Common myeloid progenitor, CD34-positive (primary cell): Measurements from ENCODE around the gene MROH2A.
"Not testable (repeated sequence)": the region's sequence is repeated elsewhere in the genome, so short reads cannot be mapped to it uniquely, and the experiment has no call there.

Experiments
- CTCF ChIA-PET: fragments of 350-600 bp; sonication (Branson Sonifier 250); formaldehyde crosslinking; loops from one replicate; lab custom pipeline; 2021; ENCODE audit warnings: antibody characterized with exemption; lab: Charles Lee
- POLR2A ChIA-PET: fragments of 350-600 bp; sonication (Branson Sonifier 250); formaldehyde crosslinking; loops from one replicate; lab custom pipeline; 2021; ENCODE audit warnings: antibody characterized with exemption; lab: Charles Lee
- DNase-seq, 3 donors: peaks; one replicate each; pipeline versions ENCODE4 v3.0.0 to v3.0.0-alpha.2; 2013
- H3K27ac ChIP-seq, 2 experiments: 1 replicate in 1 of 2; 2 replicates in 1 of 2; pipeline ENCODE4 v1.7.0; 2013; ENCODE audit warnings: inconsistent platforms in 2 of 2, low read length in 2 of 2, mild to moderate bottlenecking in 2 of 2, low read depth in 1 of 2, moderate library complexity in 1 of 2; ENCODE audit not compliant: severe bottlenecking in 2 of 2, insufficient read depth in 1 of 2, poor library complexity in 1 of 2
- H3K27me3 ChIP-seq, 5 experiments: replicated peaks in 2 of 5; 1 replicate in 3 of 5; 2 replicates in 2 of 5; pipeline versions ENCODE4 v1.6.1 to v1.7.0; 2013; ENCODE audit warnings: low read length in 4 of 5, mild to moderate bottlenecking in 2 of 5, moderate library complexity in 2 of 5, inconsistent platforms in 1 of 5; ENCODE audit not compliant: insufficient read depth in 5 of 5, control insufficient read depth in 4 of 5
- H3K36me3 ChIP-seq, 4 experiments: 1 replicate in 2 of 4; 2 replicates in 2 of 4; pipeline versions ENCODE4 v1.6.1 to v1.7.0; 2013; ENCODE audit warnings: low read length in 3 of 4, control low read depth in 1 of 4, mild to moderate bottlenecking in 1 of 4; ENCODE audit not compliant: control insufficient read depth in 4 of 4, insufficient read depth in 4 of 4
- H3K4me1 ChIP-seq, 4 experiments: 1 replicate in 3 of 4; 2 replicates in 1 of 4; pipeline versions ENCODE4 v1.6.1 to v1.7.1; 2013; ENCODE audit warnings: low read length in 3 of 4, mild to moderate bottlenecking in 3 of 4, control low read depth in 1 of 4, inconsistent platforms in 1 of 4, moderate library complexity in 1 of 4; ENCODE audit not compliant: control insufficient read depth in 4 of 4, insufficient read depth in 4 of 4; ENCODE audit errors: control extremely low read depth in 1 of 4
- H3K4me3 ChIP-seq, 7 experiments: 1 replicate in 4 of 7; 2 replicates in 3 of 7; pipeline versions ENCODE4 v1.5.1 to v1.7.0; 2013; ENCODE audit warnings: mild to moderate bottlenecking in 7 of 7, low read length in 6 of 7, moderate library complexity in 6 of 7, inconsistent platforms in 2 of 7, low read depth in 2 of 7, control low read depth in 1 of 7; ENCODE audit not compliant: insufficient read depth in 4 of 7, control insufficient read depth in 1 of 7; ENCODE audit errors: extremely low read depth in 1 of 7
- H3K9me3 ChIP-seq, 5 experiments: 1 replicate in 4 of 5; 2 replicates in 1 of 5; pipeline versions ENCODE4 v1.6.1 to v1.7.1; 2013; ENCODE audit warnings: low read length in 4 of 5, mild to moderate bottlenecking in 2 of 5, inconsistent platforms in 1 of 5, low read depth in 1 of 5, moderate library complexity in 1 of 5; ENCODE audit not compliant: control insufficient read depth in 4 of 5, insufficient read depth in 2 of 5; ENCODE audit errors: control extremely low read depth in 1 of 5
- WGBS: methylation state at CpG from one replicate; pipeline ENCODE4 v1.1.5; 2013; ENCODE audit not compliant: insufficient coverage; 5-methylcytosine and 5-hydroxymethylcytosine counted together

MROH2A gene

GRCh38 chr2:233865838-233866237 lies 87.7 kb downstream of the MROH2A start:
- WGBS = no CpG with 5 or more reads among the region's 3 CpGs
- Histone ChIP-seq H3K9me3 (peaks cover 0 to 19% (median 2%) of the 10 kb centered on the region in 5 experiments), H3K27me3 (peaks cover 0 to 14% (median 0%) of the 10 kb centered on the region in 5 experiments), H3K27ac (no peak overlapping the region), H3K36me3 (peaks cover 0 to 3% (median 0%) of the 10 kb centered on the region in 4 experiments), H3K4me1 (peaks cover 0 to 5% (median 1%) of the 10 kb centered on the region in 4 experiments), H3K4me3 (no peak overlapping the region)
- ChIA-PET CTCF (interaction anchor here (1.7 to 2.9 kb wide), 2 partner anchors 9 to 10 kb away, joined by 3 to 16 read pairs; no protein-coding TSS in a partner anchor), POLR2A (no interaction called here)
- DNase-seq = peak; percentile 16 to 34 (median 27)

DNA sequence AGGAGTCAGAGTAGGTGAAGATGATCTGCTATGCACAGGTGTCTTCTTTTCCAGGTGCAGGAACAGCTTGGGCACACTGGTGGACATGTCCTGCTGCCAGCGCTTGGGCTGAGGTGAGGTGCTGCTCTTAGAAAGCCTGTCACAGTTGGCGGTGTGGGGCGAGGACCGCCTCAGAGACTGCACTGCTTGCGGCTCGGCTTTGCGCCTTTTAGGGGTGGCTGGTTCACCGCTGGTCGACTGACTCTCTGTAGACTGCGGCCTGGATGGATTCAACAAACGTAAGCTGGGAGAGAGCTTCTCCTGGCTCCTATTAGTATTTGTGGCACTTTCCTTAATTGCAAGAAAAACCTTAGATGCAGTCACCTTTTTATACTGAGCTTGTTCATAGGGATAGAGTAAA lies 88.3 kb downstream of the MROH2A start:
- ChIA-PET CTCF (interaction anchor here (1.7 to 2.9 kb wide), 2 partner anchors 9 to 11 kb away, joined by 3 to 16 read pairs; no protein-coding TSS in a partner anchor), POLR2A (no interaction called here)
- Histone ChIP-seq H3K36me3 (peaks cover 0 to 3% (median 0%) of the 10 kb centered on the region in 4 experiments), H3K4me3 (no peak overlapping the region), H3K4me1 (peaks cover 0 to 5% (median 1%) of the 10 kb centered on the region in 4 experiments), H3K9me3 (peaks cover 0 to 19% (median 2%) of the 10 kb centered on the region in 5 experiments), H3K27ac (no peak overlapping the region), H3K27me3 (peaks cover 0 to 14% (median 0%) of the 10 kb centered on the region in 5 experiments)
- no peak for DNase-seq
- 96% methylated on average over 11 of the region's 11 CpGs for WGBS

- Histone ChIP-seq H3K4me1 (peaks cover 0 to 5% (median 1%) of the 10 kb centered on the region in 4 experiments), H3K36me3 (peaks cover 0 to 3% (median 0%) of the 10 kb centered on the region in 4 experiments), H3K4me3 (peak within 1 kb of the TSS; percentile 43 to 81 (median 67)), H3K9me3 (peaks cover 0 to 19% (median 2%) of the 10 kb centered on the region in 5 experiments), H3K27ac (peak within 1 kb of the TSS in 1 of 2 experiments; percentile 39), H3K27me3 (peaks cover 0 to 14% (median 0%) of the 10 kb centered on the region in 5 experiments)
- ChIA-PET CTCF (interaction anchor here (0.7 to 2.9 kb wide), 2 partner anchors 11 to 170 kb away, joined by 3 to 16 read pairs; no protein-coding TSS in a partner anchor), POLR2A (no interaction called here)
- WGBS = 20% methylated on average over 28 of the region's 50 CpGs
- DNase-seq = peak; percentile 61 to 77 (median 77)
These were observed 89.9 kb downstream of the MROH2A start, which contains the start of gene MSL3B for GRCh38 chr2:233867993-233868532. Gene MSL3B, minus strand, starts transcription at chr2:233868386.

- POLR2A ChIA-PET = no interaction called here
- WGBS = 93% methylated on average over 1 of the region's 4 CpGs
- Histone ChIP-seq H3K4me3 (no peak overlapping the region), H3K27me3 (peaks cover 0 to 20% (median 2%) of the 10 kb centered on the region in 5 experiments), H3K27ac (no peak overlapping the region), H3K9me3 (peaks cover 0 to 19% (median 2%) of the 10 kb centered on the region in 5 experiments), H3K4me1 (peaks cover 0 to 5% (median 1%) of the 10 kb centered on the region in 4 experiments), H3K36me3 (peaks cover 0 to 2% (median 0%) of the 10 kb centered on the region in 4 experiments)
- no peak for DNase-seq
- CTCF ChIA-PET = interaction anchor here (1.0 to 4.4 kb wide), 2 partner anchors 10 to 13 kb away, joined by 3 to 25 read pairs; no protein-coding TSS in a partner anchor
These were observed 93.3 kb downstream of the MROH2A start for GRCh38 chr2:233871432-233871831.

- DNase-seq = peak; percentile 70 to 90 (median 82)
- WGBS = 0% methylated on average over 1 of the region's 2 CpGs
These were observed 94.0 kb downstream of the MROH2A start for GRCh38 chr2:233872125-233872524.

DNA sequence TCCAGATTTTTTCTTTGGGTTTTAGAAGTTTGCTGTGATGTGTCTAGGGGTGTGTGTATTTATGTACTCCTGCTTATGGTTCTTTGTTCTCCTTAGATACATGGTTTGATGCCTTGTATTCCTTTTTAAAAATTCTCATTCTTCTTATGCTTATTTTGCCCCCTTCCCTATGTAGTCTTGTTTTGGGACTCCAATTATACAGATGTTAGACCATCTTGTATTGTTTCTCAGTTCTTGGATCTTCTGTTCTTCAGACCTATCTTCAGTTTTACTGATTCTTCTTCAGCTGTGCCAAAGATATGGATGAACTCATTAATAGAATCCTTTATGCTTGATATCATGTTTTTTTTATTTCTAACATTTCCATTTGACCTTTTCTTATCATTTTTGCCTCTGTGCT lies 104.2 kb downstream of the MROH2A start:
- Histone ChIP-seq H3K27ac (no peak overlapping the region), H3K4me1 (no peaks in the 10 kb centered on the region), H3K4me3 (no peak overlapping the region), H3K36me3 (no peaks in the 10 kb centered on the region), H3K27me3 (peaks cover 0 to 6% (median 1%) of the 10 kb centered on the region in 5 experiments), H3K9me3 (peaks cover 1 to 12% (median 5%) of the 10 kb centered on the region in 5 experiments)
- CTCF ChIA-PET = no interaction called here
- POLR2A ChIA-PET = no interaction called here
- peak in 2 of 3 donors; percentile 13 to 16 for DNase-seq

More at GRCh38 chr2:233872125-233872524, 94.0 kb downstream of the MROH2A start:
- POLR2A ChIA-PET, H3K4me1 ChIP-seq, H3K27ac ChIP-seq, H3K36me3 ChIP-seq, H3K4me3 ChIP-seq: not testable (repeated sequence)
- CTCF ChIA-PET = interaction anchor here (0.8 to 4.4 kb wide), 3 partner anchors 11 to 673 kb away, joined by 3 to 25 read pairs (median 3); no protein-coding TSS in a partner anchor
- peaks cover 0 to 20% (median 2%) of the 10 kb centered on the region in 5 experiments for H3K27me3 ChIP-seq
- peaks cover 0 to 16% (median 2%) of the 10 kb centered on the region in 5 experiments for H3K9me3 ChIP-seq
